Measurements from ENCODE around the gene PVR.
"Not testable (repeated sequence)": the region's sequence is repeated elsewhere in the genome, so short reads cannot be mapped to it uniquely, and the experiment has no call there.

The PVR gene

DNA sequence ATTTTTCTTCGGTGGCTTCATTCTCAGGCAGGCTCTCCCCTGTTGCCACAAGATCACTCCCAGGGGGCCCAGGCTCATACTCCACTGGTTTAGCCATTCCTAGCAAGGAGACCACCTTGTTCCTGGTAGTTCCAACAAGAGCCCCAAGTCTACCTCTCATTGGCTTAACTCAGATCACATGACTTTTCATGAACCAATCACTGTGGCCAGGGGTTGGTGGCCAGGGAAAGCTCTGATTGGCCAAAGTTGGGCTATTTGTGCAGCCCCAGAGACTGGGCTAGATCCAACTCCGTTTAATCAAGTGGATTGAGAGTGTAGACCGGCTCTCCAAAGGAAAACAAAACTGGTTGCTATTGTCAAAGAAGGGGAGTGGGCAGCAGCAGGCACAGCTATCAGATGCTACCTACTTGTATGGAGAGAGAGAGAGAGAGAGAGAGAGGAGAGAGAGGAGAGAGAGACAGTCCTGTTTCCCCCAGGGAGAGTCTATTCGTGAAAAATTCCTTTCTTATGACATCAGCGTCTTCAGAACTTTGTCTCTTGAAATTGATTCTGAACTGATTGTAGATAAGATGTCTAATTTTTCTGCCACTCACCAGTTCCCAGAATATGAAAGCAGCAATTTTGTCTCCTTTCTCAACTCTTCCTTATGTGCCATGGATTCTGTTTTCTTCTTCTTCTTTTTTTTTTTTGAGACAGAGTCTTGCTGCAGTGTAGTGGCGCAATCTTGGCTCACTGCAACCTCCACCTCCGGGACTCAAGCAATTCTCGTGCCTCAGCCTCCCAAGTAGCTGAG is 33.5 kb downstream of the PVR start:
- DNase-seq, result no peak

DNA sequence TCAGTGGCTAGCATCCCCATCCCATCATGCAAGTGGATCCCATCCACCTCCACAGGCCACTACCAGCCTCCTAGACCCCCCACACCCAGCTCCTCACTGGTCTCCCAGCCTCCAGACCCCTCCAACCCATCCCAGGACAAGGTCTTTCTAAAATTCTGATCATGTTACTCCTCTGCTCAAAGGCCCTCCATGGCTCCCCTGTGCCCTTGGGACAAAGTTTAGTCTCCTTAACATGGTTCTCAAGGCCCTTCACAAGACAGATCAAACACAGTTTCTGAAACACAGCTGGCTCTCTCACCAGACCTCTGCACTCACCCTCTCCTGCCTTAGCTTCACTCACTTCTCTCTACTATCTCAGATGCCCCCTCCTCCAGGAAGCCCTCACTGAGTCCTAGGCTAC is 36.8 kb downstream of the PVR start:
- DNase-seq, result no peak

DNA sequence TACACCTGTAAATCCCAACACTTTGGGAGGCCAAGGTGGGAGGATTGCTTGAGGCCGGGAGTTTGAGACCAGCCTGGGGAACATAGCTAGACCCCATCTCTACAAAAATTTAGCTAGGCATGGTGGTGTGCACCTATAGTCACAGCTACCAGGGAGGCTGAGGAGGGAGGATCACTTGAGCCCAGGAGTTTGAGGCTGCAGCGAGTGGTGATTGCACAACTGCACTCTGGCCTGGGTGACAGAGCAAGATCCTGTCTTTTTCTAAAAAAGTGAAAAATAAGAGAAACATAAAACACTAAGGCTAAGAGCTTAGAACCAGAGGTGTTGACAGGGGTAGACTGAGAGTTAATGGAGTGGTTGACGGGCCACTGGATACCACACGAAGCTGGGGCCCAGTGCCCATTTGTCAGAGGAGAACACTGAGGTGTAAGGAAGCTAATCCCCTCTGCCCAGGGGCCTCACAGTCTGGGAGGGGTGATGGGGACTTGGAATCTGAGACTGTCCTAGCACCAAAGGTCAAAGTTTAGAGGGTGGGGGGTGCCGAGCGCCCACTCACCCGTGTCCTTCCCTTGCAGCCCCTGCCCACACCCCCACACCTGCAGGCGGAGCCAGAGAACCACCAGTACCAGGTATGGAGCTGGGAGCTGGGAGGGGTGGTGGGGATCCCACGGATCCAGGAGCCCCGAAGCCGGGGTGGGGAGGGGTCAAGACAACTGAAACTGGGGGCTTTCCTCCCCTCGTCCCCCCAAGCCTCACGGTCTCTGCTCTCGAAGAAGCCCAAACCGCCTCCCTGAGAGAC is 38.5 kb downstream of the PVR start:
- no peak for DNase-seq

DNA sequence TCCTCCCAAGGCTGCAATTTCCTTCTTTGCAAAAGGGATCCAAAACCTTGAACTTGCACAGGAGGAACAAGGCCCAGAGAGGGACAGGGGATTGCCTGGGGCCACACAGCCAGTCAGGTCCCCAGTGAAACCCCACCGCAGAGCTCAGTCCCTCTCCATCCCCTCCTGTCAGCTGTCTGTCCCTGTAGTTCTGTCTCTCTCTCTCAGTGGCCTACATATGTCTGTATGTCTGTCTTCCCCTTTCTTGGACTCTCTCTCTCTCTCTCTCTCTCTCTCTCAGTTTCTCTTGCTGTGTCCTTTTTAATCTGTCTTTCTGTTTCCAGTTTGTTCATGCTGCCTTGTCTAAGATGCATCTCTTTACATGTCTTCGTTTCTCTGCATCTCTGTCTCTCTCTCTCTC is 39.1 kb downstream of the PVR start:
- DNase-seq, result no peak

DNA sequence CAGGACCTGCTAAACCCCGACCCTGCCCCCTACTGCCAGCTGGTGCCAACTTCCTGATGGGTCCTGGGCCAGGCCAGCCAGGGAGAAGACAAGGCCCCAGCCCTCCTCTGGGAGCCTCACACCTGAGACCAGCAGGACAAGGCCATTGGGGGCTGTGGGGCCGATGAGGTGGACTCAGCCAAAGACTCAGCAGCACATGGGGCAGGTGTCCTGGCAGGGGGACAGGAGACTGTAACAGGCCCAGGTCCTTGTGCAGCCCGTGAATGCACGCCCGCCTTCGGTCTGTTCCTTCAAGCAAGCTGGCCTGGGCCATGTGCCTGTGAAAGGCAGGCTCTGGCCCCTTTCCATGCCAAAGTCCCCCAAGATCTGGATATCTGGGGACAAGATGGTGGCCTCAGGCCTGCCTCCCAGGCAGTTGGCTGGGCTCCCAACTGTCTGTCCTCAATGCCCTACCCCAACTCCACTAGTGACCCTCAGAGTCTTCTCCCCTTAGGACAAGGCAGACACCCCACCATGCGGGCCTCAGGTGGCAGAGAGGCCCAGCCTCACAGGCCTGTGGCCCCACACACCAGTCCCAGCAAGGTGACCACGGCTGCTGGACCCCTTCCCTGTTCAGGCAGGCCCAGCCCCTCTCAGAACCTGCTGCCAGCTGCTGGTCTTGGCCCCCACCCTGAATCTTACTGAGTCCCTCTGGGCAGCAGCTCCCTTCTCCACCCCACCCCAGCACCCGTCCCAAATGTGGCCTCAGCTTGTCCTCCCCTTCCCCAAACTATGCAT is 39.9 kb downstream of the PVR start:
- no peak for DNase-seq

DNA sequence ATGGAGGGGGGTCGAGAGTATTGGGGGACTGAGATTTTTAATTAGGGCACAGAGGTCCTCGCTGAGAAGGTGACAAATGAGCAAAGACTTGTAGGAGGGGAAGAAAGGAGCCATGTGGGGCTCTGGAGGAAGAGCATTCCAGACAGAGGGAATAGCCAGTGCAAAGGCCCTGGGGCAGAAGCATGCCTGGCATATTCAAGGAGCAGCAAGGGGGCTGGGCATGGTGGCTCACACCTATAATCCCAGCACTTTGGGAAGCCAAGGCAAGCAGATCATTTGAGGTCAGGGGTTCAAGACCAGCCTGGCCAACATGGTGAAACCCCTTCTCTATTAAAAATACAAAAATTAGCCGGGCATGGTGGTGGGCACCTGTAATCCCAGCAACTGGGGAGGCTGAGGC is 40.7 kb downstream of the PVR start:
- not testable (repeated sequence) for DNase-seq

DNA sequence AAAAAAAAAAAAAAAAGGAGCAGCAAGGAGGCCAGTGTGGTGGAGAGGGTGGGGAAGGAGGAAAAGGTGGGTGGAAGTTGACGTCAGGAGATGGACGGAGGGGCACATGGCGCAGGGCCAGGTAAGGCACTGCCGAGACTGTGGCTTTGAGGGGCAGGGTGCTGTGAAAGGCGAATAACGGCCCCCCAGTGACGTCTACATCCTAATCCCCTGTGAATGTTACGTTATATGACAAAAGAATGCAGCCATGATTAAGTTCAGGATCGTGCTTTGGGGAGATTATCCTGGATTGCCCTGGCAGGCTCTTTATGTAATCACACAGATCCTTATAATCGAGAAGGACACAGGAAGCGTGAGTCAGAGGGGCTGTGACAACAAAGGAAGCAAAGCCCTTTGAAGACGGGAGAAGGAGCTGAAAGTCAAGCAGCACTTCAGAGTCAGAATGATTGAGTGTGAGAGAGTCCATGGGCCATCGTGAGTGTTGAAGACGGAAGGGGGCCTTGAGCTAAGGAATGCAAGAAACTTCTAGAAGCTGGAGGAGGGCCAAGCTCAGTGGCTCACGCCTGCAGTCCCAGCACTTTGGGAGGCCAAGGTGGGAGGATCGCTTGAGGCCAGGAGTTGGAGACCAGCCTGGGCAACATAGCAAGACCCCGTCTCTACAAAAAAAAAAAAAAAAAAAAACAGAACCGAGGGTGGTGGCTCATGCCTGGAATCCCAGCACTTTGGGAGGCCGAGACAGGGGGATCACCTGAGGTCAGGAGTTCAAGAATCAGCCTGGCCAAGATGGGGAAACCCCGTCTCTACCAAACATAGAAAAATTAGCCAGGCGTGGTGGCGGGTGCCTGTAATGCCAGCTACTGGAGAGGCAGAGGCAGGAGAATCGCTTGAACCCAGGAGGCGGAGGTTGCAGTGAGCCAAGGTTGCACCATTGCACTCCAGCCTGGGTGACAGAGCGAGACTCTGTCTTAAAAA is 41.5 kb downstream of the PVR start:
- DNase-seq, result no peak

DNA sequence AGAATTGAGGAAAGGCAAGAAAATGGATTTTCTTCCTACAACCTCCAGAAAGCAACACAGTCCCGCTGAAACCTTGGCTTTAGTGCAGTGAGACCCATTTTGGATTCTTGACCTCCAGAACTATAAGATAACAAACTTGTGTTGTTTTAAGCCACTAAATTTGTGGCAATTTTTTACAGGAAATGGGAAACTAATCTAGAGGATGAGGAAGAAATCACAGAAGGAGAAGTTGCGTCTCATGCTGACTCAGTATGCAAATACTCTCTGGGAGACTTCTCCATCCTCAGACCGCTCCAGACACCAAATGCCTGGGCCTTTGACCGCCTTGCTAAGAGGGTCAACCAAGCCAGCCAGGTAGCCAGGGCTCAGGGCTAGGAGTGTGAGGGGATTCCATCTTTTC is 42.2 kb downstream of the PVR start:
- DNase-seq, result no peak

DNA sequence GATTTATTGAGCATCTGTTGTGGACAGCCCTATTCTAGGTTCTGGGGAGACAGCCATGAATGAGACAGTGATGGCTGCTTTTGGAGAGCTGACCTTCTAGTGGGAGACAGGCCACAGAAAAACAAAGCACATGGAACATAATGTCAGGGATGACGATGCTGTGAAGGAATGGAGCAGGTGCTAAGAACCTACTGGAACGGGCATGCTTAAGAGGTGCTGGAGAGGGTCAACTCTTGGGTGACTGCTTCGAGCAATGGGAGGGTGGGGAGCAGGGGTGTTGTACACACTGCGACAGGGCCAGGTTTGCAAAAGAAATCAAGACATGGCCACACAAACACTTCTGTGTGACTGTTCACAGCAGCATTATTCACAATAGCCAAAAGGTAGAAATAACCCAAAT is 43.2 kb downstream of the PVR start:
- DNase-seq, result no peak

DNA sequence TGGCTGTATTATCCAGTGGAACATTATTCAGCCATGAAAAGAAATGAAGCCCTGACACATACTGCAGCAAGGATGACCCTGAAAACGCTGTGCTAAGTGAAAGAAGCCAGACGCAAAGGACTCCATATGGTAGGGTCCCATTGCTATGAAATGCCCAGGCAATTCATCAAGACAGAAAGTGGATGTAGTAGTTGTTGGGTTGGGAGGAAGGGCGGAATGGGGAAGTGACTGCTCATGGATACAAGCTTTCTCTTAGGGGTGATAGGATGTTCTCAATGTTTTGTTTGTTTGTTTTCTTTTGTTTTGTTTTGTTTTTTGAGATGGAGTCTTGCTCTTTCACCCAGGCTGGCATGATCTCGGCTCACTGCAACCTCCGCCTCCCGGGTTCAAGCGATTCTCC is 44.2 kb downstream of the PVR start:
- DNase-seq, result no peak

DNA sequence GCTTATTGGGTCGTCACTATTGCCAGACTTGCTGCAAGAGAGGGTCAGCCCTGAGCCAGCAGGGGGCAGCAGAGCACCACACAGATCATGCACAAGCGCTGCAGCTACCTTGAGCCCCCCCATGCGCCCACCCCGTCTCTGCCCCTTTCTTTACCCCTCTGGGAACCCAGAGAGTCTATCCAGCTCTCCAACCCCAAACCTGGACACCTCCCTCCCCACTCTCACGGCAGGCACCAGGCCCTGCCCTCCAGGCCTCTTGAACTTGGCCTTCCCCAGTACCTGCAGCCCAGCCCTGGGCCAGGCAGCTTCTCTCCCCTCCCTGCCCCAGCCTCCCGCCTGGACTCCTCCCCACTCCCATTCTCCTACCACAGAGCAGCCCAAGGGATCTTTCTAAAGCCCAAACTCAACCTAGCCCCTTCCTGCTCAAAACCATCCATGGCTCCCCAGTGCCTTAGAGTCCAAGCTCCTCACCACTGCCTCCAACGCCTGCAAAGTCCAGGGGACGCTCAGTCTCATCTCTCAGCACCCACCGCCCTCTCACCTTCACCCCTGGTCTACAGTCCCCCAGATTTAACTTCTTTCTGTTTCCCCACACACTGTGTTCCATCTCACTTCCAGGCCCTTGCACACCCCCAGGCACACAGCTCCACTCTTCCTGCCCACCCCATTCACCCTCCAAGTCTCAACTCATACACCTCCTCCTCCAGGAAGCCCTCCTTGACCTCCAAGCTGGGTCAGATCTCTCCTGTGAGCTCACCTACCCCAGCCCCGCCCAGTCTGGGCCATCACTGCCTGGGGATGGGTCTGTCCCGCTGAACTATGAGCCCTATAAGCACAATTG is 45.8 kb downstream of the PVR start:
- DNase-seq, result peak; percentile 91

DNA sequence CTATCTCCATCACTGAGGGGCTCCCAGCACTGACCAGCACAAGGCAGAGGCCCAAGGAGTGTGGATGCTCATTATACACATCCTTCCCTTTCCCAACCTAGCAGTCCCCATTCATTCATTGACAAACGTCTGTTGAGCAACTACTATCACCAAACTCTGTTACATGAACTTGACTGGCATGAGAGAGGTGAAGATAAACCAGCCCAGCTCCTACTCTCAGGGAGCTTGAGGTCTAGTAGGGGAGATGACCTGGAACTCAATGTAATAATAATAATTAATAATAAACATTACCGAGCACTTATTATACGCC is 46.4 kb downstream of the PVR start:
- no peak for DNase-seq

DNA sequence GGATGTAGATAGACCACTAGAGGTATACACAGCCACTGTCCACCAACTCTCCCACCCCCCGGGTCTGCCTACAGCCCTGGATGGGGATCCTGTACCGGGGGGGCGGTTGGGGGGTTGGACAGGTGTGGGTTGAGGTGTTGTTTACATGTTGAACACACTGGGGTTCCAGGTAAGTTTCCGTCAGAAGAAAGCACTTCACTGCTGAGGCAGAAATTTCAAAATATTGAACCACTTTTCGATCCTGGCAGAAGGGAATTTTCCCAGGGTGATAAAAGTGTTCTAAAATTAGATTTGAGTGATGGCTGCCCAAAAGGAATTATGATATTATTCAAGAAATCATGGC is 48.6 kb downstream of the PVR start:
- DNase-seq, result no peak

DNA sequence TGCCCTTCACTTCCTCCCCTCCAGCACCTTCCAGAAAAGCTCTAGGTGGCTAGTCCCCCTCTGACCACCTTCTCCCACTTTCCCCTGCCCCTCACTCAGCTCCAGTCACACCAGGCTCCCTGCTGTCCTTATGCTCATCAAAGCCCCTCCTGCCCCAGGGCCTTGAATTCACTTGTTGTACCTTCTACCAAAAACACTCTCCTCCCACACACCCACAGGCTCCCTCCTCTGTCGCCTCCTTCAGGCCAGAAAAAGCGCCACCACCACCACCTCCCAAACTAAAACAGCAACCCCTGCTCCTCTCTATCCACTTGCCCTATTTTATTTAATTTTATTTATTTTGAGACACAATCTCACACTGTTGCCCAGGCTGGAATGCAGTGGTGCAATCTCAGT is 50.5 kb downstream of the PVR start:
- peak; percentile 44 for DNase-seq

DNA sequence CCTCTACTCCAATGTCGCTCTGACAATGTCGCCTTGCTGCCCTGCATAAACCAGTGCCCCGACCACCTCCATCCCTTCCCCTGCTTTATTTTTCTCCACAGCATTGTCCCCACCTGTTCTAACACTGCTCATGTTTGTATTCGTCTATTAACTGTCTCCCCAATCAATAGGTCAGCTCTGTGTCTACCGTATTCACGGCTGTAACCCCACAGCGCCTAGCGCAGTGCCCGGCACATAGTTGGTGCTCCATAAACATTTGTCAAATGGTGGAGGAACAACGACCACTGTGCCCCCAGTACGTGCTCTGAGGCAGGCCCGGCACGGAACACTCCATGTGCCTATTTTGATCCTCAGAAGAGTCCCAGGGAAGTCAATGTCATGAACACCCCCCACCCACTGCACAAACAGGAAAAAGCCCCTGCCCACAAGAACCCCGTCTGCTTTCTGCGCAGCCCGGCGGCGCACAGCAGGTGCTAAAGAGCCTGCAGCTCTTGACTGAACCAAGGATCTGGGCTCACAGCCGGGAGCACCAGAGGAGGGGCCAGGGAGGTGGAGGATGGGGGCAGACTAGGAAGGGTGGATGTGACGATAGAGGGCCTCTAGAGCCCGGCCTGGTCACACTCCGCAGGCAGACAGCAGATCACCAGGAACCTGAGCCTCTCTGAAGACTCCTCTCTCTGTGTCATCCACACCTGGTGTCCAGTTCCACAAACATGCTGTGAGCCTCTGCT is 53.4 kb downstream of the PVR start:
- DNase-seq, result no peak

DNA sequence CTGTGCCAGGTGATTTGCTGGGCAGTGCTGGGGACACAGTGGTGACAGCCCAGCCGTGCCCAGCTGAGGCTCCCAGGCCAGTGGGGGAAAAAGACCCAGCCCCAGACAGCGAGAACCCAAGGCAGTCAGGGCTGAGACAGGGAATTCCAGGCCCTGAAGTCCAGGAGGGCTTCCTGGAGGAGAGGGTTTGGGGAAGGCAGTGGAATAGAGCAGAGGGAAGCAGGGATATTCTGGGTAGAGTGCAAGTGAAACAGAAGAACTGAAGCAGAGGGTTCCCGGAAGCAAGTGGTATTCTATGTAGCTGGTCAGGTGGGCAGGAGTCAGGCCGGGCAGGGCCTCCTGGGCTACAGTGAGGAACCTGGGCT is 53.9 kb downstream of the PVR start:
- no peak for DNase-seq

DNA sequence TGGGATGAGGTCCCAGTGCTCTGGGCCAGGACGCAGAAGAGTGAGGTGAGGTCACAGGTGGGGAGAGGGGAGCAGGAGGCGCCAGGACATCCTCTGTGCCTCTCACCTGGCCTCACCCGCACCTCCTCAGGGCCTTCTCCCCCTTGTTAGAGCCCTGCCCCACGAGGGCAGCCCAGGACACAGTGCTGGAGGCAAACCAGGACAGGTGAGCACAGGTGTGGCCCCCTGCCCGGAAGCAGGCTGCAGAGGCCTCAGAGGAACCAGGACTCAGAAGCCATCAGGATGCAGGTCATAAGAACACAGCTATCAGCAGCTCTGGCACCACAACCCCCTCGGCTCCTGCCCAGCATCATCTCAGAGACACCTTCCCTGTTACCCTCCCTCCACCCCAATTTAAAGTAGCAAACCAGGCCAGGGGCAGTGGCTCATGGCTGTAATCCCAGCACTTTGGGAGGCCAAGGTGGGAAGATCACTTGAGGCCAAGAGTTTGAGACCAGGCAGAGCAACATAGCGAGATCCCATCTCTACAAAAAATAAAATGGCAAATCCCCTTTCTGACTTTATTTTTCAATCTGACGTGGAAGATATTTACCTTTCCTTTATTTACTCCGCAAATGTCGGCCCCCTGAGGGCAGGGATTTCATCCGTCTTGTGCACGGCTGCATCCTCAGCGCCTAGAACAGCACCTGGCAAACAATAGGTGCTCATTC is 54.9 kb downstream of the PVR start, which contains the start of gene CEACAM16:
Gene CEACAM16 (plus strand): TSS at position 660 of the 710 bp plus-strand sequence. CDS start 2,306 bp downstream, outside the sequence.
- no peak for DNase-seq

DNA sequence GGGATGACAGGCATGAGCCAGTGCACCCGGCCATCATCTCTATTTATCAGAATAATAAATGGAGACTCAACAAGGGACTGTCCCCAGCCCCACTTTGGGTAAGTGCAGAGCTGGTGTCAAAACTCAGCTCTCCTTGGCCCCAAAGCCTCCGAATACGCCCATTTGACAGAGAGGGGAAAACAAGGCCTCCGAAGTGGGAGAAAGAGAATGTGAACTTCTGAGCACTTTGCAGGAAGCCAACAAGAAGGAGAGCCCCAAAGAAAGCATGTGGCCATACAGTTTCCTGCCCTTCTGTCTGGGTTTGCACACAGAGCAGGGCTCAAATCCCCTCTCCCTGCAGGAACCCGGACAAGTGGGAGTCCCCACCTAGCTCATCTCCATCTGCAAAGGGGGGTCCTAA is 56.8 kb downstream of the PVR start:
- no peak for DNase-seq

DNA sequence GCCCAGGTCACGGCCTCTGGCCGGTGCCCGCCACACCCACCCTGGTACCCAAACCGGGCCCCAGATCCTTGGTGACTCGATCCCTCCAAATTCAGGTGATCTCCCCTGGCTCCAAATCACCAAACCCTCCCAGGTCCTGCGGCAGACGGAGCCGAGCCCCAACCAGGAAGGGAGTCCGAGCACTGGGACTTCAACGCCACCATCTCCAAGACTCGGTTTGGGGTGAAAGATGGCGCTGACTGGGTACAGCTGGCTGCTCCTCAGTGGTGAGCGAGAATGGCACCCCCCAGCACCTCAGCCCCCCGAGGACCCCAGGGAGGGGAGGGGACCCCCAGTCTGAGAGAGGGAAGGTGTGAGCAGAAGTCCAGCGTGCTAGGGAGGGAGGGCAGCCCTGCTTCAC is 57.5 kb downstream of the PVR start:
- DNase-seq, result no peak

DNA sequence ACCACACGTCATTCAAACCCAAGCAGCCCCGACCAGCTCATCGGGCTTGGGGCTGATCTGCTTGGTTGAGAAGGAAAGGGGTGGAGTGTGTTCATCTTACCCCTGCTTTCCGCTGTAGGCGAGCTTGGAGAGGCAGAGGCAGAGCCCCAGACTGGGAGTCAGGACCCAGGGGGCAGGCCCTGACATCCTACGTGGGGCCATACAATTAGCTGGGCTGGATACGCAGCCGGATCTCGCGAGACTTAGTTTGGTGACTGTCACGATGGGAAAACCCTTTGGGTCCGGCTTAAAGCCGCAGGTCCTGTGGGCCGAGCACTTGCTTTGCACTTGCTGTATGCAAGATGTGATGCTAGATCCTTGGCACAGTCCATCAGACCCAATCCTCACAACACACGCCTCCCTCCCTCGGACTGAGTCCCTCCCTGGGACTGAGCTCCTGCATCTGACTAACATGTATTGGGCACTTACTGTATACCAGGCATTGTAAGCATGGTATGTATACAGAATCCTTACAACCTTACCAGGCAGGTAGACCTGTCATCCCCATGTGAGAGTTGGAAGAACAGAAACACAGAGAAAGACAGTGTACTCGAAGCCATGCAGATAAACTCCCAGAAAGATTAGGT is 59.0 kb downstream of the PVR start:
- no peak for DNase-seq

Measured in CD4-positive, alpha-beta T cell treated with Interleukin-17A for 4 hours (primary cell).